HG02763 (cell line): ENCODE data around the gene GCNT2.
"Not testable (repeated sequence)": the region's sequence is repeated elsewhere in the genome, so short reads cannot be mapped to it uniquely, and the experiment has no call there.

Experiments used
- ATAC-seq: cut with Tn5 transposase; IDR thresholded peaks from one replicate; pipeline ENCODE4 v1.9.1; 2021; ENCODE audit warnings: mild to moderate bottlenecking, moderate library complexity; ENCODE audit not compliant: unreplicated experiment

Gene GCNT2

GRCh38 chr6:10655508-10656055 is 134.4 kb downstream of the GCNT2 start:
- ATAC-seq: no peak

DNA sequence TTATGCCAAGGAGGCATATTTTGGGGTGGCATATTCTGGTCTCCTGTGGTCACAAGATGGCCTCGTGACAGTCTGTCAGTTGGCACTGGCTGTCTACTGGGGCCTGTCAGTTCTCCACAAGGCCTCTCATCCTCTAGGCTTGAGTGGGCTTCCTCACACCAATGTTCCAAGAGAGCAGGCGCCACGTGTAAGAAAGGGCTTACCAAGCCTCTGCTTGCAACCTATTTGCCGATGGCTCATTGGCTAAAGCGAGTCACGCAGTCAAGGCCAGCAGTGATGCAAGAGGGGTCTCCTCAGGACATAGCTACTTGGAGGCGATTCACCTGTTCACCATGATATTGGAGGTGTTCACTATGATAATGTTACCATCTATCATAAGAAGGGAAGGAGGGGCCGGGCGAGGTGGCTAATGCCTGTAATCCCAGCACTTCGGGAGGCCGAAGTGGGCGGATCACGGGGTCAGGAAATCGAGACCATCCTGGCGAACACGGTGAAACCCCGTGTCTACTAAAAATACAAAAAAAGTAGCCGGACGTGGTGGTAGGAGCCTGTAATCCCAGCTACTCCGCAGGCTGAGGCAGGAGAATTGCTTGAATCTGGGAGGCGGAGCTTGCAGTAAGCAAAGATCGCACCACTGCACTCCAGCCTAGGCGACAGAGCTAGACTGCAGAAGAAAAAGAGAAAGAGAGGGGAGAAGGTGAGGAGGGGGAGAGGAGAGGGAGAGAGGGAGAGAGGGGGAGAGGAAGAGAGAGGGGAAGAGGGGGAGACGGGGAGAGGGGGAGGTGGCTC is 138.0 kb downstream of the GCNT2 start:
- no peak for ATAC-seq

DNA sequence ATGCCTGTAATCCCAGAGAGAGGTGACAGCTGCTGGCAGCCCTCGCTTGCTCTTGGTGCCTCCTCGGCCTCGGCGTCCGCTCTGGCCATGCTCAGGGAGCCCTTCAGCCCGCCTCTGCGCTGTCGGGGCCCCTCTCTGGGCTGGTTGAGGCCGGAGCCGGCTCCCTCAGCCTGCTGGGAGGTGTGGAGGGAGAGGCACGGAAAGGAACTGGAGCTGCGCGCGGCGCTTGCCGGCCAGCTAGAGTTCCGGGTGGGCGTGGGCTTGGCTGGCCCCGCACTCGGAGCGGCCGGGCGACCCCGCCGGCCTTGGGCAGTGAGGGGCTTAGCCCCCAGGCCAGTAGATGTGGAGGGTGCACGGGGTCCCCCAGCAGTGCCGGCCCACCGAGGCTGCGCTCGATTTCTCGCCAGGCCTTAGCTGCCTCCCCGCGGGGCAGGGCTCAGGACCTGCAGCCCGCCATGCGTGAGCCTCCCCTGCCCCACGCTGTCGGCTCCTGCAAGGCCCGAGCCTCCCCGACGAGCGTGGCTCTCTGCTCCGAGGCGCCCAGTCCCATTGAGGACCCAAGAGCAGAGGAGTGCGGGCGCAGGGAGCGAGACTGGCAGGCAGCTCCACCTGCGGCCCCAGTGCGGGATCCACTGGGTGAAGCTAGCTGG is 138.7 kb downstream of the GCNT2 start:
- ATAC-seq: no peak

DNA sequence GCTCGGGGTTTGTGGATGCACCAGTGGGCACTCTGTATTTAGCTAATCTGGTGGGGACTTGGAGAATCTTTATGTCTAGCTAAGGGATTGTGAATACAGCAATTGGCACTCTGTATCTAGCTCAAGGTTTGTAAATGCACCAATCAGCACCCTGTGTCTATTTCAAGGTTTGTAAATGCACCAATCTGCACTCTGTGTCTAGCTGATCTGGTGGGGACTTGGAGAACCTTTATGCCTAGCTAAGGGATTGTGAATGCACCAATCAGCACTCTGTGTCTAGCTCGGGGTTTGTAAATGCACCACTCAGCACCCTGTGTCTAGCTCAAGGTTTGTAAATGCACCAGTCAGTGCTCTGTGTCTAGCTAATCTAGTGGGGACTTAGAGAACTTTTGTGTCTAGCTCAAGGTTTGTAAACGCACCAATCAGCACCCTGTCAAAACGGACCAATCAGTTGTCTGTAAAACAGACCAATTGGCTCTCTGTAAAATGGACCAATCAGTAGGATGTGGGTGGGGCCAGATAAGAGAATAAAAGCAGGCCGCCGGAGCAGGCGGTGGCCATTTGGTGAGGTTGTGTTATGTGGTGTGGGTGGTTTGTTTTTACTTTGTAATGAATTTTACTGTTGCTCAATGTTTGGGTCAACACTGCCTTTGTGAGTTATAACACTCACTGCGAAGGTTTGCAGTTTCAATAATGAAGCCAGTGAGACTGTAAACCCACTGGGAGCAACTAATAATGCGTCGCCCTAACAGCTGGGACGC is 139.5 kb downstream of the GCNT2 start:
- ATAC-seq: not testable (repeated sequence)

GRCh38 chr6:10662207-10662606 is 141.1 kb downstream of the GCNT2 start:
- ATAC-seq: no peak

GRCh38 chr6:10662742-10663141 is 141.6 kb downstream of the GCNT2 start:
- no peak for ATAC-seq

- ATAC-seq: not testable (repeated sequence)
Measured at GRCh38 chr6:10665595-10665994, 144.4 kb downstream of the GCNT2 start.

DNA sequence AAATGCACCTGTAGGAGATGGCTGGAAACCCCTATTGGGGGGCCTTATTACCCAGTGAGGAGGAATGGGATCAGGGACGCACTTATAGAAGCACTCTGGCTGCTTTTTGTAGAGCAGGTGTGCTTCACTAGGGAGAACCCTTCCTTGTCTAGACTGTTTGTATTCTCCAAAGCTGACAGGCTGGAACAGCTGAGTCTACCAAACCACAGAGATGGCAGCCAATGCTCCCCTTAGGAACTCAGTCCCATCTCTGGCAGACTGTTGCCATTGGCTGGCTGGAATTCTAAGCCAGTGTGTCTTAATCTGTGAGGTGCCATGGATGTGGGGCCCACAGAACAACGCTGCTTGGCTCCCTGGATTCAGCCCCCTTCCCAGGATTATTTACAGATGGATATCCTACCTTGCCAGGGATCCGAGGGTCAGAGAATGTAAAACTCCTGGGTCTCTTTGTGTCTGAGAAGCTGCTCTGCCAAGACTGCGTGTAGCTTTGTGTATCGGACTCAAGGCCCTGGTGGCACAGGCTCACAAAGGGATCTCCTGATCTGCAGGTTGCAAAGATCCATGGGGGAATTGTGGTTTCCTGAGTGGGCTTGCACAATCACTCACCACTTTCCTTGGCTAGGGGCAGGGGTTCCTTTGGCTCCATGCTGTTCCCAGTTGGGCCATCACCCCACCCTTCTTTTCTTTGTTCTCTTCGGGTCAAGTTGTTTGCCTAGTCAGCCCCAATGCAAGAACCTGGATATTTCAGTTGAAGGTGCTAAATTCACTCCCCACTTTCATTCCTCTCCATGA is 147.2 kb downstream of the GCNT2 start:
- ATAC-seq: no peak

DNA sequence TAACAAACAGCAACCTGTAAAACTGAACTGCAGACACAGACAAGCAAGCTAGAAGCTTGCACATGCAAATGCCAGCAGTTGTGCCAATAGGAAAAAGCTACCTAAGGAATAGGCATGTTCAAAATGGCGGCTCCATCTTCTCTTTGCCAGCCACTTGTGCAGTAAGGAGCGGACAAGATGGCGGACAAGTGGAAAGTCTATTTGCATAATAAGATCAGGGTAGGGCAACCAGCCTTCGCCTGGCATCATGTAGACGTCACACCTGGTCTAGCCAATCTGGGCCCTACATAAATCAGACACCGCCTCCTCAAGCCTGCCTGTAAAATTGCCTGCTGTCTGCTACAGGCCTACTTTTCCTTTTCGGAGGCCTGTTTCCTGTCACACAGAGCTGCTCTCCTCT is 155.3 kb downstream of the GCNT2 start:
- no peak for ATAC-seq

DNA sequence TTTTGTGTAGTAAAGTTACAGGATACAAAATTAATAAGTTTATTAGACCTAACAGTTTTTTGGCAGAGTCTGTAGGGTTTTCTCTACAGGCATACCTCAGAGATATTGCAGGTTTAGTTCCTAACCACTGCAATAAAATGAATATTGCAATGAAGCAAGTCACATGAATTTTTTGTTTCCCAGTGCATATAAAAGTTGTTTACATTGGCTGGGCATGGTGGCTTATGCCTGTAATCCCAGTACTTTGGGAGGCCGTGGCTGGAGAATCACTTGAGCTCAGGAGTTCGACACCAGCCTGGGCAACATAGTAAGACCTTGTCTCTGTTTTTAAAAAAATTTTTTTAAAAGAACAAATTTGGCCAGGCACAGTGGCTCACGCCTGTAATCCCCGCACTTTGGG is 157.3 kb downstream of the GCNT2 start:
- ATAC-seq: no peak
